HepG2 (cell line): ENCODE results near the gene CRYGS. TPM values are rescaled to one million over a fixed set of nuclear protein-coding genes. Genes with fewer than 3 reads are reported as not detected.

Experiments
- CBX2 ChIP-seq, 2 experiments: fragments of 200-600 bp in 1 of 2; sonication (generic); formaldehyde crosslinking in 1 of 2; IDR thresholded peaks; 2 replicates each; pipeline versions ENCODE4 v1.7.0 to v1.8.1; 2018 to 2022; ENCODE audit warnings: low read depth in 2 of 2, low read length in 1 of 2, mild to moderate bottlenecking in 1 of 2, missing genetic modification reagents in 1 of 2
- CCDC6 ChIP-seq: sonication (generic); formaldehyde crosslinking; IDR thresholded peaks from 2 replicates; pipeline ENCODE4 v1.8.1; 2022; ENCODE audit warnings: mild to moderate bottlenecking, missing genetic modification reagents, moderate library complexity
- CREB1 ChIP-seq, 2 experiments: fragments of 450-650 bp in 1 of 2; IDR thresholded peaks; 2 replicates each; pipeline ENCODE4 v1.6.1; 2016 to 2017; ENCODE audit warnings: control low read depth in 1 of 2, mild to moderate bottlenecking in 1 of 2, missing compliant biosample characterization in 1 of 2, missing genetic modification characterization in 1 of 2
- HDAC1 ChIP-seq: sonication (generic); formaldehyde crosslinking; IDR thresholded peaks from 2 replicates; pipeline ENCODE4 v1.5.1; 2020; ENCODE audit warnings: mild to moderate bottlenecking, missing genetic modification reagents
- MTA1 ChIP-seq: sonication (generic); formaldehyde crosslinking; IDR thresholded peaks from 2 replicates; pipeline ENCODE4 v1.4.0; 2020; ENCODE audit warnings: missing genetic modification reagents, mild to moderate bottlenecking, borderline replicate concordance
- MTA3 ChIP-seq: sonication (generic); formaldehyde crosslinking; IDR thresholded peaks from 2 replicates; pipeline ENCODE4 v1.4.0; 2020; ENCODE audit warnings: missing genetic modification reagents
- REPIN1 ChIP-seq: sonication (generic); formaldehyde crosslinking; IDR thresholded peaks from 2 replicates; pipeline ENCODE4 v1.8.0; 2022; ENCODE audit warnings: missing genetic modification reagents, low read depth, mild to moderate bottlenecking, borderline replicate concordance
- SKI ChIP-seq: fragments of 450-650 bp; IDR thresholded peaks from one replicate; pipeline ENCODE4 v1.6.1; 2018; ENCODE audit warnings: mild to moderate bottlenecking; ENCODE audit not compliant: partially characterized antibody
- SNAI1 ChIP-seq: sonication (generic); formaldehyde crosslinking; IDR thresholded peaks from 2 replicates; pipeline ENCODE4 v1.5.0; 2020; ENCODE audit warnings: mild to moderate bottlenecking, missing genetic modification reagents, borderline replicate concordance
- SOX13 ChIP-seq, 3 experiments: fragments of 450-650 bp in 1 of 3; sonication (generic) in 1 of 3; formaldehyde crosslinking in 1 of 3; IDR thresholded peaks in 2 of 3; conservative IDR thresholded peaks in 1 of 3; 2 replicates each; pipeline versions ENCODE4 v1.5.0 to v1.6.1; 2016 to 2020; ENCODE audit warnings: antibody characterized with exemption in 1 of 3, mild to moderate bottlenecking in 1 of 3, missing compliant biosample characterization in 1 of 3, missing genetic modification reagents in 1 of 3, moderate library complexity in 1 of 3
- SOX6 ChIP-seq, 2 experiments: fragments of 450-650 bp in 1 of 2; sonication (generic) in 1 of 2; formaldehyde crosslinking in 1 of 2; IDR thresholded peaks; 2 replicates each; pipeline versions ENCODE4 v1.4.0 to v1.6.1; 2017 to 2020; ENCODE audit warnings: antibody characterized with exemption in 1 of 2, mild to moderate bottlenecking in 1 of 2, missing genetic modification reagents in 1 of 2
- TAF1 ChIP-seq: sonication (generic); formaldehyde crosslinking; IDR thresholded peaks from 2 replicates; pipeline ENCODE4 v1.4.0; 2020; ENCODE audit warnings: missing genetic modification reagents
- TBL1XR1 ChIP-seq: fragments of 150-350 bp; IDR thresholded peaks from 2 replicates; pipeline ENCODE4 v1.6.1; 2014; ENCODE audit warnings: borderline replicate concordance, low read length; ENCODE audit not compliant: partially characterized antibody
- ZBTB38 ChIP-seq: sonication (generic); formaldehyde crosslinking; IDR thresholded peaks from 2 replicates; pipeline ENCODE4 v1.5.1; 2020; ENCODE audit warnings: mild to moderate bottlenecking, missing genetic modification reagents
- ZNF138 ChIP-seq: sonication (generic); formaldehyde crosslinking; IDR thresholded peaks from 2 replicates; pipeline ENCODE4 v1.5.0; 2020; ENCODE audit warnings: mild to moderate bottlenecking, low read depth, missing genetic modification reagents
- ZNF234 ChIP-seq: sonication (generic); formaldehyde crosslinking; conservative IDR thresholded peaks from 2 replicates; pipeline ENCODE4 v1.5.1; 2020; ENCODE audit warnings: mild to moderate bottlenecking, missing genetic modification reagents
- ZNF263 ChIP-seq: sonication (generic); formaldehyde crosslinking; IDR thresholded peaks from 2 replicates; pipeline ENCODE4 v1.4.0; 2020; ENCODE audit warnings: missing genetic modification reagents
- ZNF362 ChIP-seq: sonication (generic); formaldehyde crosslinking; IDR thresholded peaks from 2 replicates; pipeline ENCODE4 v1.4.0; 2020; ENCODE audit warnings: missing genetic modification reagents, mild to moderate bottlenecking, borderline replicate concordance
- ZNF383 ChIP-seq: sonication (generic); formaldehyde crosslinking; IDR thresholded peaks from 2 replicates; pipeline ENCODE4 v1.4.0; 2020; ENCODE audit warnings: missing genetic modification reagents, mild to moderate bottlenecking, borderline replicate concordance
- ZNF558 ChIP-seq: sonication (generic); formaldehyde crosslinking; IDR thresholded peaks from 2 replicates; pipeline ENCODE4 v1.9.0; 2022; ENCODE audit warnings: mild to moderate bottlenecking, missing genetic modification reagents, borderline replicate concordance
- polyA plus RNA-seq, 8 experiments: library from polyadenylated mRNA; depleted of rRNA in 3 of 8; stranded (reverse) in 7 of 8; unstranded in 1 of 8; fragments of >200 nt; fragmentation: Illumina TruSeq in 4 of 8; extraction: Trizol in 4 of 8; gene quantifications; 2 replicates each; pipeline versions ENCODE4 v1.2.1 to v1.2.3, GENCODE V29; 2011 to 2016; ENCODE audit warnings: low read depth in 4 of 8, missing spikeins in 1 of 8, mixed read lengths in 1 of 8; ENCODE audit not compliant: insufficient read depth in 1 of 8
- total RNA-seq, 5 experiments: library from RNA; depleted of rRNA; stranded (reverse); fragments of >200 nt; fragmentation: Illumina TruSeq; extraction: Trizol; gene quantifications; 2 replicates each; pipeline ENCODE4 v1.2.3, GENCODE V29; 2016; ENCODE audit warnings: low read depth in 1 of 5
- TF ChIP-seq, protein P1 (sequence below): sonication (generic); formaldehyde crosslinking; IDR thresholded peaks from 2 replicates; pipeline ENCODE4 v1.5.1; 2020; ENCODE audit warnings: mild to moderate bottlenecking, moderate library complexity, missing genetic modification reagents
- TF ChIP-seq, protein P2 (sequence below): sonication (generic); formaldehyde crosslinking; IDR thresholded peaks from 2 replicates; pipeline ENCODE4 v1.4.0; 2020; ENCODE audit warnings: mild to moderate bottlenecking, missing genetic modification reagents

Gene CRYGS
- total and polyA plus RNA-seq, 2 of the 13 experiments (the other 11 are each of a cell fraction or from before 2014, with no cell fraction given), result 2.1 to 6.7 TPM

GRCh38 chr3:186567072-186567921 is 23.1 kb upstream of the CRYGS start, which contains the start of gene TBCCD1 (continued):
- TF ChIP-seq, protein P1, sequence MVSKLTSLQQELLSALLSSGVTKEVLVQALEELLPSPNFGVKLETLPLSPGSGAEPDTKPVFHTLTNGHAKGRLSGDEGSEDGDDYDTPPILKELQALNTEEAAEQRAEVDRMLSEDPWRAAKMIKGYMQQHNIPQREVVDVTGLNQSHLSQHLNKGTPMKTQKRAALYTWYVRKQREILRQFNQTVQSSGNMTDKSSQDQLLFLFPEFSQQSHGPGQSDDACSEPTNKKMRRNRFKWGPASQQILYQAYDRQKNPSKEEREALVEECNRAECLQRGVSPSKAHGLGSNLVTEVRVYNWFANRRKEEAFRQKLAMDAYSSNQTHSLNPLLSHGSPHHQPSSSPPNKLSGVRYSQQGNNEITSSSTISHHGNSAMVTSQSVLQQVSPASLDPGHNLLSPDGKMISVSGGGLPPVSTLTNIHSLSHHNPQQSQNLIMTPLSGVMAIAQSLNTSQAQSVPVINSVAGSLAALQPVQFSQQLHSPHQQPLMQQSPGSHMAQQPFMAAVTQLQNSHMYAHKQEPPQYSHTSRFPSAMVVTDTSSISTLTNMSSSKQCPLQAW, result peak; percentile 61; the same call in 1 of the 2 replicates
- TF ChIP-seq MTA3 (CRISPR knock-in tag) (no peak), ZNF138 (CRISPR knock-in tag) (peak; percentile 92; the same call in 1 of the 2 replicates), CBX2 (IDR thresholded peaks at IDR 0.05; ENCODE audit: low read depth, low read length) (no peak), CBX2 (CRISPR knock-in tag; IDR thresholded peaks at IDR 0.05; ENCODE audit: low read depth) (no peak), ZBTB38 (CRISPR knock-in tag) (peak; percentile 57; the same call in 1 of the 2 replicates), CCDC6 (peak; percentile 91), ZNF362 (CRISPR knock-in tag) (peak; percentile 54; the same call in 1 of the 2 replicates), MTA1 (CRISPR knock-in tag) (peak; percentile 63; the same call in 1 of the 2 replicates), TAF1 (peak; percentile 92), SKI (peak; percentile 82), SOX6 (IDR thresholded peaks at IDR 0.05) (no peak), SOX6 (CRISPR knock-in tag; IDR thresholded peaks at IDR 0.05) (peak; percentile 68), ZNF558 (peak; percentile 45; the same call in 1 of the 2 replicates), SOX13 (IDR thresholded peaks at IDR 0.05) (no peak), SOX13 (CRISPR knock-in tag; conservative IDR thresholded peaks at IDR 0.05 in 1 of 2, IDR thresholded peaks at IDR 0.05 in 1 of 2) (peak in 1 of 2 experiments; percentile 44; a peak in 1 of 4 replicates), REPIN1 (peak; percentile 69), TBL1XR1 (peak; percentile 47), CREB1 (IDR thresholded peaks at IDR 0.05) (peak; percentile 4; the same call in 1 of the 2 replicates), CREB1 (CRISPR knock-in tag; IDR thresholded peaks at IDR 0.05) (0 out of 2 replicates have a peak, but pooled peaks have one; percentile 28), ZNF234 (CRISPR knock-in tag) (no peak), ZNF383 (CRISPR knock-in tag) (0 out of 2 replicates have a peak, but pooled peaks have one; percentile 88), HDAC1 (CRISPR knock-in tag) (peak; percentile 57; the same call in 1 of the 2 replicates), ZNF263 (CRISPR knock-in tag) (peak; percentile 37; the same call in 1 of the 2 replicates), SNAI1 (no peak)
- TF ChIP-seq, protein P2, sequence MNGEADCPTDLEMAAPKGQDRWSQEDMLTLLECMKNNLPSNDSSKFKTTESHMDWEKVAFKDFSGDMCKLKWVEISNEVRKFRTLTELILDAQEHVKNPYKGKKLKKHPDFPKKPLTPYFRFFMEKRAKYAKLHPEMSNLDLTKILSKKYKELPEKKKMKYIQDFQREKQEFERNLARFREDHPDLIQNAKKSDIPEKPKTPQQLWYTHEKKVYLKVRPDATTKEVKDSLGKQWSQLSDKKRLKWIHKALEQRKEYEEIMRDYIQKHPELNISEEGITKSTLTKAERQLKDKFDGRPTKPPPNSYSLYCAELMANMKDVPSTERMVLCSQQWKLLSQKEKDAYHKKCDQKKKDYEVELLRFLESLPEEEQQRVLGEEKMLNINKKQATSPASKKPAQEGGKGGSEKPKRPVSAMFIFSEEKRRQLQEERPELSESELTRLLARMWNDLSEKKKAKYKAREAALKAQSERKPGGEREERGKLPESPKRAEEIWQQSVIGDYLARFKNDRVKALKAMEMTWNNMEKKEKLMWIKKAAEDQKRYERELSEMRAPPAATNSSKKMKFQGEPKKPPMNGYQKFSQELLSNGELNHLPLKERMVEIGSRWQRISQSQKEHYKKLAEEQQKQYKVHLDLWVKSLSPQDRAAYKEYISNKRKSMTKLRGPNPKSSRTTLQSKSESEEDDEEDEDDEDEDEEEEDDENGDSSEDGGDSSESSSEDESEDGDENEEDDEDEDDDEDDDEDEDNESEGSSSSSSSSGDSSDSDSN, result peak; percentile 84; the same call in 1 of the 2 replicates
